COLO829 (cell line): ENCODE measurements around the gene BTBD7.
A peak's percentile ranks its signal among the peaks of the same experiment; 100 is the strongest.
"Not testable (repeated sequence)": the region's sequence is repeated elsewhere in the genome, so short reads cannot be mapped to it uniquely, and the experiment has no call there.

Source experiments
- DNase-seq: peaks from one replicate; pipeline ENCODE4 v3.0.0; 2012; ENCODE audit warnings: low spot score

BTBD7 gene

GRCh38 chr14:93240678-93241000, 92.2 kb downstream of the BTBD7 start:
- no peak for DNase-seq

- no peak for DNase-seq
Observed at GRCh38 chr14:93239869-93240677, 92.8 kb downstream of the BTBD7 start.

- no peak for DNase-seq
Observed at GRCh38 chr14:93234798-93235197, 98.0 kb downstream of the BTBD7 start.

- not testable (repeated sequence) for DNase-seq
Observed at GRCh38 chr14:93233078-93233477, 99.8 kb downstream of the BTBD7 start.

GRCh38 chr14:93232159-93232558, 100.7 kb downstream of the BTBD7 start:
- no peak for DNase-seq

GRCh38 chr14:93231129-93231979, 101.5 kb downstream of the BTBD7 start:
- DNase-seq, result peak; percentile 69

- no peak for DNase-seq
Observed at GRCh38 chr14:93230539-93230938, 102.3 kb downstream of the BTBD7 start.

GRCh38 chr14:93228550-93228949, 104.3 kb downstream of the BTBD7 start:
- DNase-seq, result no peak

- DNase-seq, result no peak
Observed at GRCh38 chr14:93223565-93223964, 109.3 kb downstream of the BTBD7 start.

GRCh38 chr14:93220509-93220908, 112.3 kb downstream of the BTBD7 start:
- no peak for DNase-seq

GRCh38 chr14:93219103-93219726, 113.6 kb downstream of the BTBD7 start:
- DNase-seq, result peak; percentile 29

- no peak for DNase-seq
Observed at GRCh38 chr14:93214598-93214997, 118.2 kb downstream of the BTBD7 start.

- no peak for DNase-seq
Observed at GRCh38 chr14:93212432-93212831, 120.4 kb downstream of the BTBD7 start.

- DNase-seq, result no peak
Observed at GRCh38 chr14:93207468-93208308, 125.1 kb downstream of the BTBD7 start.

GRCh38 chr14:93206793-93207467, 125.9 kb downstream of the BTBD7 start, which contains the start of the genes GON7 and UBR7:
Gene GON7, minus strand, starts transcription at chr14:93207065. Its CDS starts 28 bp downstream, at chr14:93207037.
Gene UBR7, plus strand, starts transcription at chr14:93207256. Its CDS starts 36 bp downstream, at chr14:93207292.
- DNase-seq, result peak; percentile 97

- no peak for DNase-seq
Observed at GRCh38 chr14:93201155-93201704, 131.6 kb downstream of the BTBD7 start.

- DNase-seq, result no peak
Observed at GRCh38 chr14:93200553-93200952, 132.3 kb downstream of the BTBD7 start.

GRCh38 chr14:93199031-93199430, 133.8 kb downstream of the BTBD7 start:
- DNase-seq, result no peak

GRCh38 chr14:93195316-93195999, 137.4 kb downstream of the BTBD7 start:
- no peak for DNase-seq
